WTC11 (cell line): ENCODE measurements around the gene VMAC.

Experiments used
- ATF1 ChIP-seq: sonication (generic); formaldehyde crosslinking; IDR thresholded peaks from 2 replicates; pipeline ENCODE4 v1.8.1; 2023; ENCODE audit warnings: mild to moderate bottlenecking, moderate library complexity, missing genetic modification reagents
- ETV6 ChIP-seq: sonication (generic); formaldehyde crosslinking; IDR thresholded peaks from 2 replicates; pipeline ENCODE4 v1.8.1; 2022; ENCODE audit warnings: mild to moderate bottlenecking, missing genetic modification reagents
- SP1 ChIP-seq: sonication (generic); formaldehyde crosslinking; conservative IDR thresholded peaks from 2 replicates; pipeline ENCODE4 v1.8.1; 2022; ENCODE audit warnings: missing genetic modification reagents
- ZNF263 ChIP-seq: sonication (generic); formaldehyde crosslinking; IDR thresholded peaks from 2 replicates; pipeline ENCODE4 v1.8.1; 2022; ENCODE audit warnings: low read depth, mild to moderate bottlenecking, moderate library complexity, missing genetic modification reagents
- TF ChIP-seq, protein P1 (sequence below): sonication (generic); formaldehyde crosslinking; IDR thresholded peaks from 2 replicates; pipeline ENCODE4 v1.8.0; 2022; ENCODE audit warnings: mild to moderate bottlenecking, missing genetic modification reagents
- TF ChIP-seq, protein P2 (sequence below): fragments of 200-600 bp; IDR thresholded peaks from 2 replicates; pipeline ENCODE4 v1.8.0; 2022; ENCODE audit warnings: antibody characterized with exemption
- TF ChIP-seq, protein P3 (sequence below): sonication (generic); formaldehyde crosslinking; IDR thresholded peaks from 2 replicates; pipeline ENCODE4 v1.8.1; 2023; ENCODE audit warnings: mild to moderate bottlenecking, missing genetic modification reagents, moderate library complexity
- TF ChIP-seq, protein P4 (sequence below): sonication (generic); formaldehyde crosslinking; conservative IDR thresholded peaks from 2 replicates; pipeline ENCODE4 v1.8.1; 2022; ENCODE audit warnings: mild to moderate bottlenecking, missing genetic modification reagents
- TF ChIP-seq, protein P5 (sequence below): sonication (generic); formaldehyde crosslinking; IDR thresholded peaks from 2 replicates; pipeline ENCODE4 v1.8.1; 2022; ENCODE audit warnings: missing genetic modification reagents, borderline replicate concordance
- TF ChIP-seq, protein P6 (sequence below): sonication (generic); formaldehyde crosslinking; IDR thresholded peaks from 2 replicates; pipeline ENCODE4 v1.8.0; 2022; ENCODE audit warnings: mild to moderate bottlenecking, missing genetic modification reagents

DNA sequence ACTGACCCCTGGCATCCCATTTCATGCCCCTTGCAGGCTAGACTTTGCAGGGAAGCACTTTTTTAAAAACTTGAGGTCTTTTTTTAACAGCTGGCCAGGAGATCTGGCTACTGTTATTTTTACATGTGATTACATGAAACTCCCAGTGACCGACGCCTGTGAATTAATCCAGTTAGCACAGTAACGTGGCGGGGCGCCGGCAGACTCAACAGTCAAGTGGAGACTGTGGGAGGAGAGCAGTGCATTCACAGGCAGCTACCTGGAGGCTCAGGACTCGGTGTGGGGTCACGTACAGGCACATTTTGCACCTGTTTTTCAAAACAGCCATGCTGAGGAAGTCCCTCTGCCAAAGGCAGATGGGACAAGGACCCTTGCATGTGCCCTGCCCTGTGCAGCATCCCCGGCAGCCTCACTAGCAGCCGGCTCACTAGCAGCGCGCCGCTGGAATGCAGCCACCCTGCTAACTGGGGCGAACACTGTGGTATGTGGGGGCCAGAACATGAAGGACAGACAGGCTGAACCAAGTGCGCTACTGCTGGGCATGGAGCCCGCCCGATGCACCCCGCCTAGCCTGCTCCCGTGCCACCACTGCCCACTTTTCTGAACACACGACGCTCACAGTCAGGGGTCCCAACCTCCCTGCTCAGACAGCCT is 28.1 kb downstream of the VMAC start:
- TF ChIP-seq, protein P1, sequence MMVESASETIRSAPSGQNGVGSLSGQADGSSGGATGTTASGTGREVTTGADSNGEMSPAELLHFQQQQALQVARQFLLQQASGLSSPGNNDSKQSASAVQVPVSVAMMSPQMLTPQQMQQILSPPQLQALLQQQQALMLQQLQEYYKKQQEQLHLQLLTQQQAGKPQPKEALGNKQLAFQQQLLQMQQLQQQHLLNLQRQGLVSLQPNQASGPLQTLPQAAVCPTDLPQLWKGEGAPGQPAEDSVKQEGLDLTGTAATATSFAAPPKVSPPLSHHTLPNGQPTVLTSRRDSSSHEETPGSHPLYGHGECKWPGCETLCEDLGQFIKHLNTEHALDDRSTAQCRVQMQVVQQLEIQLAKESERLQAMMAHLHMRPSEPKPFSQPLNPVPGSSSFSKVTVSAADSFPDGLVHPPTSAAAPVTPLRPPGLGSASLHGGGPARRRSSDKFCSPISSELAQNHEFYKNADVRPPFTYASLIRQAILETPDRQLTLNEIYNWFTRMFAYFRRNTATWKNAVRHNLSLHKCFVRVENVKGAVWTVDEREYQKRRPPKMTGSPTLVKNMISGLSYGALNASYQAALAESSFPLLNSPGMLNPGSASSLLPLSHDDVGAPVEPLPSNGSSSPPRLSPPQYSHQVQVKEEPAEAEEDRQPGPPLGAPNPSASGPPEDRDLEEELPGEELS (CRISPR knock-in tag) = no peak
- TF ChIP-seq, protein P2, sequence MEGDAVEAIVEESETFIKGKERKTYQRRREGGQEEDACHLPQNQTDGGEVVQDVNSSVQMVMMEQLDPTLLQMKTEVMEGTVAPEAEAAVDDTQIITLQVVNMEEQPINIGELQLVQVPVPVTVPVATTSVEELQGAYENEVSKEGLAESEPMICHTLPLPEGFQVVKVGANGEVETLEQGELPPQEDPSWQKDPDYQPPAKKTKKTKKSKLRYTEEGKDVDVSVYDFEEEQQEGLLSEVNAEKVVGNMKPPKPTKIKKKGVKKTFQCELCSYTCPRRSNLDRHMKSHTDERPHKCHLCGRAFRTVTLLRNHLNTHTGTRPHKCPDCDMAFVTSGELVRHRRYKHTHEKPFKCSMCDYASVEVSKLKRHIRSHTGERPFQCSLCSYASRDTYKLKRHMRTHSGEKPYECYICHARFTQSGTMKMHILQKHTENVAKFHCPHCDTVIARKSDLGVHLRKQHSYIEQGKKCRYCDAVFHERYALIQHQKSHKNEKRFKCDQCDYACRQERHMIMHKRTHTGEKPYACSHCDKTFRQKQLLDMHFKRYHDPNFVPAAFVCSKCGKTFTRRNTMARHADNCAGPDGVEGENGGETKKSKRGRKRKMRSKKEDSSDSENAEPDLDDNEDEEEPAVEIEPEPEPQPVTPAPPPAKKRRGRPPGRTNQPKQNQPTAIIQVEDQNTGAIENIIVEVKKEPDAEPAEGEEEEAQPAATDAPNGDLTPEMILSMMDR = no peak
- TF ChIP-seq ATF1 (no peak), SP1 (CRISPR knock-in tag) (no peak), ETV6 (CRISPR knock-in tag) (no peak), ZNF263 (CRISPR knock-in tag) (no peak)
- TF ChIP-seq, protein P3, sequence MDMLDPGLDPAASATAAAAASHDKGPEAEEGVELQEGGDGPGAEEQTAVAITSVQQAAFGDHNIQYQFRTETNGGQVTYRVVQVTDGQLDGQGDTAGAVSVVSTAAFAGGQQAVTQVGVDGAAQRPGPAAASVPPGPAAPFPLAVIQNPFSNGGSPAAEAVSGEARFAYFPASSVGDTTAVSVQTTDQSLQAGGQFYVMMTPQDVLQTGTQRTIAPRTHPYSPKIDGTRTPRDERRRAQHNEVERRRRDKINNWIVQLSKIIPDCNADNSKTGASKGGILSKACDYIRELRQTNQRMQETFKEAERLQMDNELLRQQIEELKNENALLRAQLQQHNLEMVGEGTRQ (CRISPR knock-in tag) = no peak
- TF ChIP-seq, protein P4, sequence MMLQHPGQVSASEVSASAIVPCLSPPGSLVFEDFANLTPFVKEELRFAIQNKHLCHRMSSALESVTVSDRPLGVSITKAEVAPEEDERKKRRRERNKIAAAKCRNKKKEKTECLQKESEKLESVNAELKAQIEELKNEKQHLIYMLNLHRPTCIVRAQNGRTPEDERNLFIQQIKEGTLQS = no peak
- TF ChIP-seq, protein P5, sequence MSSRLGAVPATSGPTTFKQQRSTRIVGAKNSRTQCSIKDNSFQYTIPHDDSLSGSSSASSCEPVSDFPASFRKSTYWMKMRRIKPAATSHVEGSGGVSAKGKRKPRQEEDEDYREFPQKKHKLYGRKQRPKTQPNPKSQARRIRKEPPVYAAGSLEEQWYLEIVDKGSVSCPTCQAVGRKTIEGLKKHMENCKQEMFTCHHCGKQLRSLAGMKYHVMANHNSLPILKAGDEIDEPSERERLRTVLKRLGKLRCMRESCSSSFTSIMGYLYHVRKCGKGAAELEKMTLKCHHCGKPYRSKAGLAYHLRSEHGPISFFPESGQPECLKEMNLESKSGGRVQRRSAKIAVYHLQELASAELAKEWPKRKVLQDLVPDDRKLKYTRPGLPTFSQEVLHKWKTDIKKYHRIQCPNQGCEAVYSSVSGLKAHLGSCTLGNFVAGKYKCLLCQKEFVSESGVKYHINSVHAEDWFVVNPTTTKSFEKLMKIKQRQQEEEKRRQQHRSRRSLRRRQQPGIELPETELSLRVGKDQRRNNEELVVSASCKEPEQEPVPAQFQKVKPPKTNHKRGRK (CRISPR knock-in tag) = no peak
- TF ChIP-seq, protein P6, sequence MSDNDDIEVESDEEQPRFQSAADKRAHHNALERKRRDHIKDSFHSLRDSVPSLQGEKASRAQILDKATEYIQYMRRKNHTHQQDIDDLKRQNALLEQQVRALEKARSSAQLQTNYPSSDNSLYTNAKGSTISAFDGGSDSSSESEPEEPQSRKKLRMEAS (CRISPR knock-in tag) = no peak
